K562 treated with DMSO at 1 percent for 4 hours (cell line): ENCODE results near the gene PDK4. TPM values are rescaled to one million over a fixed set of nuclear protein-coding genes. Genes with fewer than 3 reads are reported as not detected.

Experiments used
- total RNA-seq: library from RNA; unstranded; fragments of 300-600 nt; gene quantifications from 2 replicates; pipeline ENCODE4 v1.2.3, GENCODE V29; 2022; ENCODE audit not compliant: insufficient read depth

PDK4 gene
- not detected in 2 replicates for total RNA-seq

DNA sequence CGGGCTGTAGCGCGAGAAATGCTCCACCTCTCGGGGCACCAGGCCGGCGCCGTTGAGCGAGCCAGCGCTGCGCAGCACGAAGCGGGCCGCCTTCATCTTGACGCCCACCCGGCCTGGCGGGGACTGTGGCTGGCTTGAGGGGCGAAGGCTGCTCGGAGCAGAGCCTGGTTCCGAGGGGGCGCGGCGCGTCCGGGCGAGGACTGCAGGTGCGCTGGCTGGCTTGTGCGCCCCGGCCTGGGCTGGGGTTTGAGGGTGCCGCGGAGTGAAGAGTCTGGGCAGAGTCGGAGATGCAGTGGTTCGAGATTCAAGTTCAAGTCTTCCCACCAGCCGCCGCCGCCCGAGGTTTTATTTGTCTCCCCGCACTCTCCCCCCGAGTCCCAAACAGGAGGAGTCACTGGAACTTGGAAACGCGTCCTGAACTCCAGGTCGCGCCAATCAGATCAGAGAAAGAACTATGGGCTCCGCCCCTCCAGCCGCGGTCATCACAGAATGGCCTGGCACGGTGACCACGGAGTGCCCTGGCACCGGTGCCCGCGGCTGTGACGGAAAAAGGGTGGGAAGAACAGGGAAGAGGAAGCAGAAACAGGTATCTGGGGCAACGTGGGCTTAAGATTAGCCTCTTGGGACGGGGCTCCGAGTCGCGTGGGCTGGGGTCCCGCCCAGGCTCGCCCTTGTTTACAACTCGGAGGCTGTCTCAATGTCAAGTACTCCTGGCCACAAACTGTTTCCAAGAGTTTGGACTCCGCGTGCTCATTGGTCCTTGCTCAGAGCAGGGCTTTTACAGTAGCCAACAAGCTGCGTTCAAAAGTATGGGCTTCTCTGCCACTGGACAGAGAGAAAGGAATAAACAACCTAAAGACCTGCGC, at the start of gene PDK4:
PDK4 (minus strand) TSS at position 319 of the 866 bp plus-strand sequence; CDS start at position 96, 223 bp downstream.

Other genes with a start within 250 kb of the PDK4 start
- gene PON3, start 200.1 kb downstream of the PDK4 start, total RNA-seq: not detected in 2 replicates
- gene PON2, start 161.5 kb downstream of the PDK4 start, total RNA-seq: 4.2 and 5.5 TPM in 2 replicates
- not detected in 2 replicates for gene ASB4, start 110.6 kb downstream of the PDK4 start, total RNA-seq
- 0.34 and 0.71 TPM in 2 replicates for gene DYNC1I1, start 176.0 kb upstream of the PDK4 start, total RNA-seq